Measurements from ENCODE around the gene ZBTB8A. TPM values are rescaled to one million over a fixed set of nuclear protein-coding genes. Genes with fewer than 3 reads are reported as not detected.

Gene ZBTB8A
- total and polyA plus RNA-seq, 4 donors: 0.93 to 3.3 (median 1.3) TPM

GRCh38 chr1:32539584-32540571 lies 651 bp downstream of the ZBTB8A start:
- H3K27me3 ChIP-seq (ENCODE audit: control insufficient read depth in 4 of 4, insufficient read depth in 4 of 4, low read length in 3 of 4): no peaks in the 10 kb centered on the region

DNA sequence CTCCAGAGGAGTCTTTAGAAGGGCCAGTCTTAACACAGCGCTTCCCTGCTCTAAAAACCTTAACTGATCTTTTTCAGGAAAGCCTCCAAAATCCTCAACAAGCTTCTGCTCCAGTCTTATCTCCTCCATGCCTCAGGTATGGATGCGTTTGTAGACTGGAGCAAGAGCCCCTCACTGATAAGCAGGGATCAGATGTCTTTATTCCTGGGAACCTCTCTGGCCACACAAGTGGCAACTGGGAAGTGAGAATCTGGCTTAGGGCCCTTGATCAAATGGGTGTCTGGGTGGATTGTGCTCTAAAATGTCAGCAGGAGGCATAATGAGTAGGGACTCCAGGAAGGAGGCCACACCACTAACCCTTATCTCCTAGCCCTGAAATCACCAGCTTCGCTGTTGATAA lies 1.4 kb downstream of the ZBTB8A start:
- TF ChIP-seq YY1 (IDR thresholded peaks at IDR 0.05): no peak
- no peak for TF ChIP-seq GABPA (IDR thresholded peaks at IDR 0.05 in 1 of 2, conservative IDR thresholded peaks at IDR 0.05 in 1 of 2)
- TF ChIP-seq HNF4A (conservative IDR thresholded peaks at IDR 0.05): no peak
- TF ChIP-seq FOXA1 (IDR thresholded peaks at IDR 0.05): no peak
- no peak for TF ChIP-seq RXRA (IDR thresholded peaks at IDR 0.05)
- TF ChIP-seq, protein P1, sequence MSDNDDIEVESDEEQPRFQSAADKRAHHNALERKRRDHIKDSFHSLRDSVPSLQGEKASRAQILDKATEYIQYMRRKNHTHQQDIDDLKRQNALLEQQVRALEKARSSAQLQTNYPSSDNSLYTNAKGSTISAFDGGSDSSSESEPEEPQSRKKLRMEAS (IDR thresholded peaks at IDR 0.05): no peak
- TF ChIP-seq, protein P2, sequence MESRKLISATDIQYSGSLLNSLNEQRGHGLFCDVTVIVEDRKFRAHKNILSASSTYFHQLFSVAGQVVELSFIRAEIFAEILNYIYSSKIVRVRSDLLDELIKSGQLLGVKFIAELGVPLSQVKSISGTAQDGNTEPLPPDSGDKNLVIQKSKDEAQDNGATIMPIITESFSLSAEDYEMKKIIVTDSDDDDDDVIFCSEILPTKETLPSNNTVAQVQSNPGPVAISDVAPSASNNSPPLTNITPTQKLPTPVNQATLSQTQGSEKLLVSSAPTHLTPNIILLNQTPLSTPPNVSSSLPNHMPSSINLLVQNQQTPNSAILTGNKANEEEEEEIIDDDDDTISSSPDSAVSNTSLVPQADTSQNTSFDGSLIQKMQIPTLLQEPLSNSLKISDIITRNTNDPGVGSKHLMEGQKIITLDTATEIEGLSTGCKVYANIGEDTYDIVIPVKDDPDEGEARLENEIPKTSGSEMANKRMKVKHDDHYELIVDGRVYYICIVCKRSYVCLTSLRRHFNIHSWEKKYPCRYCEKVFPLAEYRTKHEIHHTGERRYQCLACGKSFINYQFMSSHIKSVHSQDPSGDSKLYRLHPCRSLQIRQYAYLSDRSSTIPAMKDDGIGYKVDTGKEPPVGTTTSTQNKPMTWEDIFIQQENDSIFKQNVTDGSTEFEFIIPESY (IDR thresholded peaks at IDR 0.05): no peak
- TF ChIP-seq RAD21 (IDR thresholded peaks at IDR 0.05): no peak
- no peak for TF ChIP-seq REST (IDR thresholded peaks at IDR 0.05)
- no peak for TF ChIP-seq ATF3 (IDR thresholded peaks at IDR 0.05)
- no peak for TF ChIP-seq JUND (IDR thresholded peaks at IDR 0.05)
- no peak for TF ChIP-seq TAF1 (conservative IDR thresholded peaks at IDR 0.05)
- TF ChIP-seq EGR1 (IDR thresholded peaks at IDR 0.05; ENCODE audit: low read depth in 2 of 2): no peak
- TF ChIP-seq SP1 (IDR thresholded peaks at IDR 0.05): no peak
- no peak for TF ChIP-seq NR2F2 (IDR thresholded peaks at IDR 0.05)
- no peak for TF ChIP-seq HNF4G (IDR thresholded peaks at IDR 0.05)
- no peak for TF ChIP-seq FOXA2 (IDR thresholded peaks at IDR 0.05)
- TF ChIP-seq, protein P3, sequence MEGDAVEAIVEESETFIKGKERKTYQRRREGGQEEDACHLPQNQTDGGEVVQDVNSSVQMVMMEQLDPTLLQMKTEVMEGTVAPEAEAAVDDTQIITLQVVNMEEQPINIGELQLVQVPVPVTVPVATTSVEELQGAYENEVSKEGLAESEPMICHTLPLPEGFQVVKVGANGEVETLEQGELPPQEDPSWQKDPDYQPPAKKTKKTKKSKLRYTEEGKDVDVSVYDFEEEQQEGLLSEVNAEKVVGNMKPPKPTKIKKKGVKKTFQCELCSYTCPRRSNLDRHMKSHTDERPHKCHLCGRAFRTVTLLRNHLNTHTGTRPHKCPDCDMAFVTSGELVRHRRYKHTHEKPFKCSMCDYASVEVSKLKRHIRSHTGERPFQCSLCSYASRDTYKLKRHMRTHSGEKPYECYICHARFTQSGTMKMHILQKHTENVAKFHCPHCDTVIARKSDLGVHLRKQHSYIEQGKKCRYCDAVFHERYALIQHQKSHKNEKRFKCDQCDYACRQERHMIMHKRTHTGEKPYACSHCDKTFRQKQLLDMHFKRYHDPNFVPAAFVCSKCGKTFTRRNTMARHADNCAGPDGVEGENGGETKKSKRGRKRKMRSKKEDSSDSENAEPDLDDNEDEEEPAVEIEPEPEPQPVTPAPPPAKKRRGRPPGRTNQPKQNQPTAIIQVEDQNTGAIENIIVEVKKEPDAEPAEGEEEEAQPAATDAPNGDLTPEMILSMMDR (IDR thresholded peaks at IDR 0.05; ENCODE audit: low read depth, low read length, missing input control): no peak
- no peaks in the 10 kb centered on the region for H3K27me3 ChIP-seq (ENCODE audit: control insufficient read depth in 4 of 4, insufficient read depth in 4 of 4, low read length in 3 of 4)
- 84% methylated on average over 3 of the region's 3 CpGs for WGBS
- peaks cover 0 to 17% (median 6%) of the 10 kb centered on the region in 4 donors for H3K4me1 ChIP-seq (ENCODE audit: control insufficient read depth in 4 of 4, insufficient read depth in 4 of 4, low read length in 3 of 4)
- DNase-seq (ENCODE audit: low spot score): no peak
- peak overlapping the region in 1 of 3 donors; percentile 89 for H3K4me3 ChIP-seq (ENCODE audit: low read depth in 1 of 3, low read length in 3 of 3)
- H3K9me3 ChIP-seq (ENCODE audit: control insufficient read depth in 4 of 4, low read length in 3 of 4): no peaks in the 10 kb centered on the region
- H3K9ac ChIP-seq (ENCODE audit: low read depth in 1 of 2, low read length in 2 of 2): no peak overlapping the region
- H3K36me3 ChIP-seq (ENCODE audit: control insufficient read depth in 4 of 4, insufficient read depth in 3 of 4, low read depth in 1 of 4, low read length in 3 of 4): no peaks in the 10 kb centered on the region
- no peak overlapping the region for H3K27ac ChIP-seq (ENCODE audit: low read depth in 1 of 2, low read length in 2 of 2)

More at GRCh38 chr1:32539584-32540571, 651 bp downstream of the ZBTB8A start:
- H3K27ac ChIP-seq (ENCODE audit: low read depth in 1 of 2, low read length in 2 of 2): peak overlapping the region in 1 of 2 donors; percentile 39
- H3K9ac ChIP-seq (ENCODE audit: low read depth in 1 of 2, low read length in 2 of 2): peak overlapping the region in 1 of 2 donors; percentile 15
- H3K36me3 ChIP-seq (ENCODE audit: control insufficient read depth in 4 of 4, insufficient read depth in 3 of 4, low read depth in 1 of 4, low read length in 3 of 4): no peaks in the 10 kb centered on the region
- no peaks in the 10 kb centered on the region for H3K9me3 ChIP-seq (ENCODE audit: control insufficient read depth in 4 of 4, low read length in 3 of 4)
- WGBS: 7% methylated on average over 102 of the region's 102 CpGs
- DNase-seq (ENCODE audit: low spot score): no peak
- peak overlapping the region; percentile 71 to 89 (median 79) for H3K4me3 ChIP-seq (ENCODE audit: low read depth in 1 of 3, low read length in 3 of 3)
- H3K4me1 ChIP-seq (ENCODE audit: control insufficient read depth in 4 of 4, insufficient read depth in 4 of 4, low read length in 3 of 4): peaks cover 0 to 17% (median 6%) of the 10 kb centered on the region in 4 donors
- TF ChIP-seq HNF4G (IDR thresholded peaks at IDR 0.05): no peak
- TF ChIP-seq YY1 (IDR thresholded peaks at IDR 0.05): no peak
- no peak for TF ChIP-seq NR2F2 (IDR thresholded peaks at IDR 0.05)
- TF ChIP-seq FOXA2 (IDR thresholded peaks at IDR 0.05): no peak
- TF ChIP-seq TAF1 (conservative IDR thresholded peaks at IDR 0.05): no peak
- no peak for TF ChIP-seq SP1 (IDR thresholded peaks at IDR 0.05)
- no peak for TF ChIP-seq JUND (IDR thresholded peaks at IDR 0.05)
- no peak for TF ChIP-seq GABPA (IDR thresholded peaks at IDR 0.05 in 1 of 2, conservative IDR thresholded peaks at IDR 0.05 in 1 of 2)
